OCI-LY3 (cell line): ENCODE measurements around the gene HJURP.

ENCODE experiments used
- H2AFZ ChIP-seq: fragments of 200-600, 300-600 bp; shearing (Covaris generic); 2 replicates; pipeline ENCODE4 v1.6.0; 2014; ENCODE audit warnings: antibody characterized with exemption, low read depth, low read length
- H3K27ac ChIP-seq: fragments of 200-600, 300-600 bp; sonication (generic); 2 replicates; pipeline ENCODE4 v1.5.1; 2014; ENCODE audit warnings: mild to moderate bottlenecking, low read length, moderate library complexity, mixed read lengths
- H3K27me3 ChIP-seq: fragments of 200-600, 300-600 bp; sonication (generic); 2 replicates; pipeline ENCODE4 v1.6.1; 2014; ENCODE audit warnings: low read depth, low read length, mixed read lengths
- H3K36me3 ChIP-seq: fragments of 200-600, 300-600 bp; sonication (generic); replicated peaks from 2 replicates; pipeline ENCODE3; 2014; ENCODE audit warnings: low read depth, low read length, mixed read lengths
- H3K4me1 ChIP-seq: fragments of 300-600, 200-600 bp; sonication (generic); 2 replicates; pipeline ENCODE4 v1.6.1; 2014; ENCODE audit warnings: low read length, mixed read lengths
- H3K4me2 ChIP-seq: fragments of 200-600, 300-600 bp; sonication (generic); 2 replicates; pipeline ENCODE4 v1.6.1; 2014; ENCODE audit warnings: low read length, mixed read lengths
- H3K4me3 ChIP-seq: fragments of 300-600, 200-600 bp; sonication (generic); 2 replicates; pipeline ENCODE4 v1.5.1; 2014; ENCODE audit warnings: antibody characterized with exemption, mild to moderate bottlenecking, low read length, moderate library complexity
- H3K79me2 ChIP-seq: fragments of 300-600, 200-600 bp; shearing (Covaris generic); 2 replicates; pipeline ENCODE4 v1.6.1; 2014; ENCODE audit warnings: mild to moderate bottlenecking, low read length, mixed read lengths
- H3K9ac ChIP-seq: fragments of 300-600, 200-600 bp; shearing (Covaris generic); 2 replicates; pipeline ENCODE4 v1.6.0; 2014; ENCODE audit warnings: mild to moderate bottlenecking, low read length, moderate library complexity
- H3K9me3 ChIP-seq: fragments of 200-600, 300-600 bp; shearing (Covaris generic); 2 replicates; pipeline ENCODE4 v1.6.1; 2014; ENCODE audit warnings: low read length, mixed read lengths; ENCODE audit not compliant: insufficient read depth
- H4K20me1 ChIP-seq: fragments of 200-600, 300-600 bp; sonication (generic); 2 replicates; pipeline ENCODE4 v1.6.1; 2016; ENCODE audit warnings: low read length, mixed read lengths; ENCODE audit not compliant: insufficient read depth
- CTCF ChIP-seq: fragments of 200-600, 300-600 bp; sonication (generic); IDR thresholded peaks from 2 replicates; pipeline ENCODE4 v1.5.1; 2014; ENCODE audit warnings: antibody characterized with exemption, low read length, low read depth
- EZH2phosphoT487 ChIP-seq: fragments of 200-600 bp; shearing (Covaris generic); IDR thresholded peaks from 2 replicates; pipeline ENCODE4 v1.6.1; 2018; ENCODE audit warnings: antibody characterized with exemption, mixed run types, low read depth

The HJURP gene

GRCh38 chr2:233795735-233796171, 58.6 kb downstream of the HJURP start:
- no peak overlapping the region for H3K4me2 ChIP-seq
- no peaks in the 10 kb centered on the region for H3K4me1 ChIP-seq
- H3K27me3 ChIP-seq = no peaks in the 10 kb centered on the region
- H3K27ac ChIP-seq = no peak overlapping the region
- H3K36me3 ChIP-seq = no peaks in the 10 kb centered on the region
- no peaks in the 10 kb centered on the region for H4K20me1 ChIP-seq
- TF ChIP-seq EZH2phosphoT487 (no peak), CTCF (no peak)
- no peak overlapping the region for H3K9ac ChIP-seq
- no peak overlapping the region for H3K4me3 ChIP-seq
- H3K9me3 ChIP-seq = no peaks in the 10 kb centered on the region
- no peak overlapping the region for H2AFZ ChIP-seq
- H3K79me2 ChIP-seq = no peaks in the 10 kb centered on the region

GRCh38 chr2:233794128-233794658, 60.1 kb downstream of the HJURP start:
- Histone ChIP-seq H3K79me2 (no peaks in the 10 kb centered on the region), H3K9ac (no peak overlapping the region), H3K36me3 (no peaks in the 10 kb centered on the region), H3K27me3 (no peaks in the 10 kb centered on the region), H3K4me2 (no peak overlapping the region), H4K20me1 (no peaks in the 10 kb centered on the region), H3K9me3 (no peaks in the 10 kb centered on the region), H3K4me1 (no peaks in the 10 kb centered on the region), H3K27ac (no peak overlapping the region), H2AFZ (no peak overlapping the region), H3K4me3 (no peak overlapping the region)
- no peak for TF ChIP-seq CTCF
- no peak for TF ChIP-seq EZH2phosphoT487

GRCh38 chr2:233793465-233794127, 60.7 kb downstream of the HJURP start:
- Histone ChIP-seq H3K4me1 (no peaks in the 10 kb centered on the region), H3K27me3 (no peaks in the 10 kb centered on the region), H3K36me3 (no peaks in the 10 kb centered on the region), H3K27ac (no peak overlapping the region), H3K79me2 (no peaks in the 10 kb centered on the region), H4K20me1 (no peaks in the 10 kb centered on the region), H3K4me3 (no peak overlapping the region), H3K9me3 (no peaks in the 10 kb centered on the region), H3K9ac (no peak overlapping the region), H2AFZ (no peak overlapping the region), H3K4me2 (no peak overlapping the region)
- TF ChIP-seq CTCF = no peak
- no peak for TF ChIP-seq EZH2phosphoT487

GRCh38 chr2:233792720-233793119, 61.6 kb downstream of the HJURP start:
- no peak overlapping the region for H3K9ac ChIP-seq
- H3K79me2 ChIP-seq = no peaks in the 10 kb centered on the region
- TF ChIP-seq EZH2phosphoT487 = no peak
- TF ChIP-seq CTCF = no peak
- no peak overlapping the region for H3K4me3 ChIP-seq
- no peaks in the 10 kb centered on the region for H3K27me3 ChIP-seq
- H3K4me2 ChIP-seq = no peak overlapping the region
- H3K4me1 ChIP-seq = no peaks in the 10 kb centered on the region
- H4K20me1 ChIP-seq = no peaks in the 10 kb centered on the region
- H3K27ac ChIP-seq = no peak overlapping the region
- no peaks in the 10 kb centered on the region for H3K36me3 ChIP-seq
- no peak overlapping the region for H2AFZ ChIP-seq
- no peaks in the 10 kb centered on the region for H3K9me3 ChIP-seq
